Measurements from ENCODE around the gene ANKRD1. TPM values are rescaled to one million over a fixed set of nuclear protein-coding genes. Genes with fewer than 3 reads are reported as not detected.

The ANKRD1 gene
- total RNA-seq, 1 experiment from 2014 or later = 0.26 TPM

DNA sequence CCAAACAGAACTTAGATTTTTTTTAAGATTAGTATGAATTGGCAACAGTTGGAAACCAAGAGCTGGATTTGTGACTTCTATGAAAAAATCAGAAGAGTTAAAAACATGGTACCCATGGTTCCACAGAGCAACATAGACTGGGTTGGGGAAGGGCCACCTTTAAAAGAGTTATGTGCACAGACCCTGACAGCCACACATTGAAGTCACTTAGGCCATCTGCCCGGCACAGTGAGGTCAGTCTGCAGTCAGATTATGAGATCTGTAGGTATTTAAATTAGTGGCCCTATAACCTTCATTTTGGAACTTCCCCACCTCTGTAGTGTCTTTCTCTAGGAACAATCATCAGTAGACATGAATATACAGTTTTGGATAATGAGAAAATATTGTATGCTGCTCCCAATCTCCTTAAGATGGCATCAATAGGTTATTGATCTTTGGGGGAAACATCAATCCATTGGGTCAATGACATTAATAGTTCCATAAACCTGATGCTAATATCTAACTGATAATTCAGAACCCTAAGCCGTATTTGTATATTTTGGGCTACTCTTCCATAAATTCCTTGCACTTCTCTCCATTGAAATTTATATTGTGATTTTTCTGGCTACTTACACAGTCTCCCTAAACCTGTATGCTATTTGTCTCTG lies 7.0 kb downstream of the ANKRD1 start:
- Histone ChIP-seq H3K4me1 (ENCODE audit: control insufficient read depth, insufficient read depth, low read length) (no peaks in the 10 kb centered on the region), H3K4me3 (ENCODE audit: low read depth in 2 of 2, low read length in 2 of 2) (no peak overlapping the region), H3K36me3 (ENCODE audit: control insufficient read depth, insufficient read depth, low read length) (no peaks in the 10 kb centered on the region), H3K27ac (ENCODE audit: low read length) (no peak overlapping the region), H3K27me3 (ENCODE audit: control insufficient read depth, insufficient read depth, low read length) (no peaks in the 10 kb centered on the region; the same call in 1 of the 2 replicates), H3K9me3 (ENCODE audit: control insufficient read depth, insufficient read depth, low read depth, low read length) (no peaks in the 10 kb centered on the region)
- POLR2A ChIA-PET = no interaction called here
- in situ Hi-C loops (cut with HindIII; ENCODE audit: low pct_unique_long_range_greater_than_20kb, low sequenced_read_pairs) (no loop called here), intact Hi-C loops (cut with micrococcal nuclease; ENCODE audit: unreplicated experiment) (no loop called here)
- no peak for ATAC-seq
- BruUV-seq (replicated peaks) = no TSS peak
- CTCF ChIA-PET = interaction anchor here (0.7 kb wide), 1 partner anchor 91 kb away, joined by 5 read pairs; no protein-coding TSS in a partner anchor
- TF ChIP-seq SIN3A (IDR thresholded peaks at IDR 0.05; ENCODE audit: borderline replicate concordance, insufficient read depth, low read depth, low read length) (no peak), TCF7L2 (IDR thresholded peaks at IDR 0.05; ENCODE audit: low read depth, low read length) (no peak), POLR2AphosphoS5 (IDR thresholded peaks at IDR 0.05; ENCODE audit: low read depth, low read length) (no peak)
- TF ChIP-seq, protein P1, sequence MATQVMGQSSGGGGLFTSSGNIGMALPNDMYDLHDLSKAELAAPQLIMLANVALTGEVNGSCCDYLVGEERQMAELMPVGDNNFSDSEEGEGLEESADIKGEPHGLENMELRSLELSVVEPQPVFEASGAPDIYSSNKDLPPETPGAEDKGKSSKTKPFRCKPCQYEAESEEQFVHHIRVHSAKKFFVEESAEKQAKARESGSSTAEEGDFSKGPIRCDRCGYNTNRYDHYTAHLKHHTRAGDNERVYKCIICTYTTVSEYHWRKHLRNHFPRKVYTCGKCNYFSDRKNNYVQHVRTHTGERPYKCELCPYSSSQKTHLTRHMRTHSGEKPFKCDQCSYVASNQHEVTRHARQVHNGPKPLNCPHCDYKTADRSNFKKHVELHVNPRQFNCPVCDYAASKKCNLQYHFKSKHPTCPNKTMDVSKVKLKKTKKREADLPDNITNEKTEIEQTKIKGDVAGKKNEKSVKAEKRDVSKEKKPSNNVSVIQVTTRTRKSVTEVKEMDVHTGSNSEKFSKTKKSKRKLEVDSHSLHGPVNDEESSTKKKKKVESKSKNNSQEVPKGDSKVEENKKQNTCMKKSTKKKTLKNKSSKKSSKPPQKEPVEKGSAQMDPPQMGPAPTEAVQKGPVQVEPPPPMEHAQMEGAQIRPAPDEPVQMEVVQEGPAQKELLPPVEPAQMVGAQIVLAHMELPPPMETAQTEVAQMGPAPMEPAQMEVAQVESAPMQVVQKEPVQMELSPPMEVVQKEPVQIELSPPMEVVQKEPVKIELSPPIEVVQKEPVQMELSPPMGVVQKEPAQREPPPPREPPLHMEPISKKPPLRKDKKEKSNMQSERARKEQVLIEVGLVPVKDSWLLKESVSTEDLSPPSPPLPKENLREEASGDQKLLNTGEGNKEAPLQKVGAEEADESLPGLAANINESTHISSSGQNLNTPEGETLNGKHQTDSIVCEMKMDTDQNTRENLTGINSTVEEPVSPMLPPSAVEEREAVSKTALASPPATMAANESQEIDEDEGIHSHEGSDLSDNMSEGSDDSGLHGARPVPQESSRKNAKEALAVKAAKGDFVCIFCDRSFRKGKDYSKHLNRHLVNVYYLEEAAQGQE (IDR thresholded peaks at IDR 0.05; ENCODE audit: insufficient read depth in 1 of 2, low read depth in 2 of 2, low read length in 1 of 2) = no peak
- TF ChIP-seq, protein P2, sequence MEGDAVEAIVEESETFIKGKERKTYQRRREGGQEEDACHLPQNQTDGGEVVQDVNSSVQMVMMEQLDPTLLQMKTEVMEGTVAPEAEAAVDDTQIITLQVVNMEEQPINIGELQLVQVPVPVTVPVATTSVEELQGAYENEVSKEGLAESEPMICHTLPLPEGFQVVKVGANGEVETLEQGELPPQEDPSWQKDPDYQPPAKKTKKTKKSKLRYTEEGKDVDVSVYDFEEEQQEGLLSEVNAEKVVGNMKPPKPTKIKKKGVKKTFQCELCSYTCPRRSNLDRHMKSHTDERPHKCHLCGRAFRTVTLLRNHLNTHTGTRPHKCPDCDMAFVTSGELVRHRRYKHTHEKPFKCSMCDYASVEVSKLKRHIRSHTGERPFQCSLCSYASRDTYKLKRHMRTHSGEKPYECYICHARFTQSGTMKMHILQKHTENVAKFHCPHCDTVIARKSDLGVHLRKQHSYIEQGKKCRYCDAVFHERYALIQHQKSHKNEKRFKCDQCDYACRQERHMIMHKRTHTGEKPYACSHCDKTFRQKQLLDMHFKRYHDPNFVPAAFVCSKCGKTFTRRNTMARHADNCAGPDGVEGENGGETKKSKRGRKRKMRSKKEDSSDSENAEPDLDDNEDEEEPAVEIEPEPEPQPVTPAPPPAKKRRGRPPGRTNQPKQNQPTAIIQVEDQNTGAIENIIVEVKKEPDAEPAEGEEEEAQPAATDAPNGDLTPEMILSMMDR (IDR thresholded peaks at IDR 0.05) = no peak
- DNase-seq (ENCODE audit: low read depth, low spot score) = no peak

DNA sequence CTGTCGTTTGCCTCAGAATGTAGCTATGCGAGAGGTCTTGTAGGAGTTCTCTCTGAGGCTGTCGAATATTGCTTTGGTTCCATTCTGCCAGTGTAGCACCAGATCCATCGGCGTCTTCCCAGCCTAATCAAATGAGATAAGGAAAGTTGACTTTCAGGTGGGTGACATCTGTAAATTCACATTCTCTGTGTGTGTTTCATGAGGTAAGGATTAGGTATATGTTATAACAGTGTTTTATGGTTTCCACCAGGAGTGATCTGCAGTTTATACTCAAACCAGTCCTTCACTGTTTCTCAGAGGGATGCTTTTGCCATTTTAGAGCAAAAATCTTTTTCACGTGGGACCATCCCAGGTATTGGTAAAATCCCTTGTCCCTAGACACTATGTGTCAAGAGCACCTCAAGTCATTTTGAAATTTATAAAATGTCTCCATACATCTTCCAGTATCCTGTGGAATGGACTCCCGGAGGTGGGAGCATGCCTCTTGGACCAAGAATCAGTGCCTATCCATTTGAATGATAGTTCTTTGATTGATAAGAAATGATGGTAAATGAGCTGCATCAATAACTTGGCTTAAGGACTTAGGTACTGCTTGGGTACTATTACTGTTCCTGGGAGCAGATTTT lies 7.9 kb downstream of the ANKRD1 start:
- H3K36me3 ChIP-seq (ENCODE audit: control insufficient read depth, insufficient read depth, low read length) = no peaks in the 10 kb centered on the region
- H3K27ac ChIP-seq (ENCODE audit: low read length) = no peak overlapping the region
- CTCF ChIA-PET = interaction anchor here (1.8 kb wide), 1 partner anchor 338 kb away, joined by 20 read pairs; no protein-coding TSS in a partner anchor
- in situ Hi-C loops (cut with HindIII; ENCODE audit: low pct_unique_long_range_greater_than_20kb, low sequenced_read_pairs) = no loop called here
- TF ChIP-seq TCF7L2 (IDR thresholded peaks at IDR 0.05; ENCODE audit: low read depth, low read length) (no peak), POLR2AphosphoS5 (IDR thresholded peaks at IDR 0.05; ENCODE audit: low read depth, low read length) (no peak), SIN3A (IDR thresholded peaks at IDR 0.05; ENCODE audit: borderline replicate concordance, insufficient read depth, low read depth, low read length) (no peak)
- TF ChIP-seq, protein P2 (IDR thresholded peaks at IDR 0.05) = no peak
- TF ChIP-seq, protein P1 (IDR thresholded peaks at IDR 0.05; ENCODE audit: insufficient read depth in 1 of 2, low read depth in 2 of 2, low read length in 1 of 2) = no peak
- H3K27me3 ChIP-seq (ENCODE audit: control insufficient read depth, insufficient read depth, low read length) = no peaks in the 10 kb centered on the region; the same call in 1 of the 2 replicates
- no peak overlapping the region for H3K4me3 ChIP-seq (ENCODE audit: low read depth in 2 of 2, low read length in 2 of 2)
- no TSS peak for BruUV-seq (replicated peaks)
- POLR2A ChIA-PET = no interaction called here
- intact Hi-C loops (cut with micrococcal nuclease; ENCODE audit: unreplicated experiment) = no loop called here
- H3K9me3 ChIP-seq (ENCODE audit: control insufficient read depth, insufficient read depth, low read depth, low read length) = no peaks in the 10 kb centered on the region
- ATAC-seq (no peak), DNase-seq (ENCODE audit: low read depth, low spot score) (no peak)
- no peaks in the 10 kb centered on the region for H3K4me1 ChIP-seq (ENCODE audit: control insufficient read depth, insufficient read depth, low read length)

Data from Panc1 (cell line).